ENCODE data around the gene CACNA2D3. TPM values are rescaled to one million over a fixed set of nuclear protein-coding genes. Genes with fewer than 3 reads are reported as not detected.
A peak's percentile ranks its signal among the peaks of the same experiment; 100 is the strongest.

CACNA2D3 gene
- total RNA-seq, 2 donors from 2014 or later: 0.42 to 0.98 TPM

DNA sequence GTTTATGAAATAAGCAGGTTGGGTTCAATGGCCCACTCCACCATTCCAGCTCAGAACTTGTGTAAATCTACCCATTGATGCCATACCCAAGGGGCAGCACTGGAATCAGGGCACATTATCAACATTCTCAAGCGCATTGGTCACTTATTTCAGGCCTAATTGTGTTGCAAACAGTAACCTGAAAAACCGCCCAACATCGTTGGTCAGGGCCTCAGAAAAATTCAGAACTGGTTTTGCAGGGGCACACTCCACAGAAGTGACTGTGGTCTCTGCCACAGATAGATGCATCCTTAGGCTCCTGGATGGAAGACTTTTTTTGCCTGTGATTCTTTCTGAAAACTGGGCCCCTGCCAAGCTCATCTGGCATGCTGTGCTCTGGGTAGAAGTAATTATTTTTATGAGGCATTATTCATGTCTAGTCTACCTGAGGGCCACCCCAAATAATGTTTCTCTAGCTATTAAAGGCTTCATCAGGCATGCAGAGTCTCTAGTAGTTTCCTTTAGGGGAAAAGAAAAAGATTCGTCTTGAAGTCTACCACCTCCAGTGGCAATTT lies 827.2 kb downstream of the CACNA2D3 start:
- H3K27me3 ChIP-seq: no peaks in the 10 kb centered on the region
- no peak overlapping the region for H3K9ac ChIP-seq (ENCODE audit: low read depth in 2 of 2, low read length in 2 of 2)
- intact Hi-C loops (cut with DNase I): no loop called here
- H3K9me3 ChIP-seq: no peaks in the 10 kb centered on the region
- no peaks in the 10 kb centered on the region for H3K36me3 ChIP-seq
- H3K27ac ChIP-seq: no peak overlapping the region
- TF ChIP-seq, protein P1, sequence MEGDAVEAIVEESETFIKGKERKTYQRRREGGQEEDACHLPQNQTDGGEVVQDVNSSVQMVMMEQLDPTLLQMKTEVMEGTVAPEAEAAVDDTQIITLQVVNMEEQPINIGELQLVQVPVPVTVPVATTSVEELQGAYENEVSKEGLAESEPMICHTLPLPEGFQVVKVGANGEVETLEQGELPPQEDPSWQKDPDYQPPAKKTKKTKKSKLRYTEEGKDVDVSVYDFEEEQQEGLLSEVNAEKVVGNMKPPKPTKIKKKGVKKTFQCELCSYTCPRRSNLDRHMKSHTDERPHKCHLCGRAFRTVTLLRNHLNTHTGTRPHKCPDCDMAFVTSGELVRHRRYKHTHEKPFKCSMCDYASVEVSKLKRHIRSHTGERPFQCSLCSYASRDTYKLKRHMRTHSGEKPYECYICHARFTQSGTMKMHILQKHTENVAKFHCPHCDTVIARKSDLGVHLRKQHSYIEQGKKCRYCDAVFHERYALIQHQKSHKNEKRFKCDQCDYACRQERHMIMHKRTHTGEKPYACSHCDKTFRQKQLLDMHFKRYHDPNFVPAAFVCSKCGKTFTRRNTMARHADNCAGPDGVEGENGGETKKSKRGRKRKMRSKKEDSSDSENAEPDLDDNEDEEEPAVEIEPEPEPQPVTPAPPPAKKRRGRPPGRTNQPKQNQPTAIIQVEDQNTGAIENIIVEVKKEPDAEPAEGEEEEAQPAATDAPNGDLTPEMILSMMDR (IDR thresholded peaks at IDR 0.05): no peak
- DNase-seq: no peak
- H3K4me1 ChIP-seq: no peaks in the 10 kb centered on the region
- no peak overlapping the region for H3K4me3 ChIP-seq

DNA sequence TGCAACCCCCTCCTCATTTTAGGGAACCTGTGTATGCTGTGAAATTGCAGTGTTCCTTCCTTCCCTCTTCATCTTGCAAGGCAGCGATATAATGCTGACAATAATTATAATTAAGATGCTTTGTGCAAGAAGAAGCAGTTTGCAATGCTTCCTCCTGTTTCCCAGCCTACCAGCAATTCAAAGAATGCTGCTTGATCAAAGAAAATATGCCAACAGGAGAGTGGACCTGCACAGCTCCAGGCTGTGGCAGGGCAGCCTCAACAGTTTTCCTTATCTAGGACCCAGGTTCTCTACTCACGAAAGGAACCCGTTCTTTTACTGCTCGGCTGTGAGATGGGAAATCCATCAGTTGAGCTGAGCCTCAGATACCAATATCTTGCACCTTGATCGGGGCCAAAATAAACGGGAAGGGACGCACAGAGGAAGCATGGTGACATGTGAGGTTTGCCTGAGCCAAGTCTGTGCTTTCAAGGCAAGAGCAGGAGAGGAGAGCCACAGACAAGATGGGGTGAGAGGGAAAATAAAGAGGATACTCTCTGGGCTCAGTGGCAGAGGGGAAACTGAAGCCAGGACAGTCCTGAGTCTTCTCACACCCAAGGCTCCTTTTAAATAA lies 828.1 kb downstream of the CACNA2D3 start:
- Histone ChIP-seq H3K36me3 (no peaks in the 10 kb centered on the region), H3K4me3 (no peak overlapping the region), H3K27ac (no peak overlapping the region), H3K9me3 (no peaks in the 10 kb centered on the region), H3K9ac (ENCODE audit: low read depth in 2 of 2, low read length in 2 of 2) (no peak overlapping the region), H3K4me1 (no peaks in the 10 kb centered on the region), H3K27me3 (no peaks in the 10 kb centered on the region)
- DNase-seq: no peak
- intact Hi-C loops (cut with DNase I): no loop called here
- TF ChIP-seq, protein P1 (IDR thresholded peaks at IDR 0.05): no peak

DNA sequence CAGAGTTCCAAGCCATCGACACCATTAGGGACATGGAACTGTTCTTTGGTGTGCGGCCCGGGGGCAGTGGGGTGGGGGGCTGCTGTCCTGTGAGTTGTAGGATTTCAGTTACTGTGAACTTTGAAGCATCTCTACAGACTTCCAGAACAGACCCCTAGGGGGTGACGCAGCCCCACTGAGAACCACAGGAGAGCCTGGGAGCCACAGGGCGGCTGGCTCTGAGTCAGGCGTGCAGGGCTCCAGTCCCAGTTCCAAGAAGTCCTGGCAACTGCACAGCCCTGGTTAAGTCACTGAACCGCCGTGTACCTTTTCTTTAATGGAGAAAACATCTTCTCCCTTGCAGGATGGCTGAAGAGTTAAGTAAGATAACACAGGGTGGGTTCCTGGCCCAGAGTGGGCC lies 829.1 kb downstream of the CACNA2D3 start:
- H3K4me3 ChIP-seq: no peak overlapping the region
- TF ChIP-seq, protein P1 (IDR thresholded peaks at IDR 0.05): peak; percentile 34
- H3K9ac ChIP-seq (ENCODE audit: low read depth in 2 of 2, low read length in 2 of 2): no peak overlapping the region
- no peaks in the 10 kb centered on the region for H3K9me3 ChIP-seq
- H3K36me3 ChIP-seq: no peaks in the 10 kb centered on the region
- no peaks in the 10 kb centered on the region for H3K4me1 ChIP-seq
- no peaks in the 10 kb centered on the region for H3K27me3 ChIP-seq
- intact Hi-C loops (cut with DNase I): no loop called here
- no peak overlapping the region for H3K27ac ChIP-seq
- peak; percentile 56 for DNase-seq

DNA sequence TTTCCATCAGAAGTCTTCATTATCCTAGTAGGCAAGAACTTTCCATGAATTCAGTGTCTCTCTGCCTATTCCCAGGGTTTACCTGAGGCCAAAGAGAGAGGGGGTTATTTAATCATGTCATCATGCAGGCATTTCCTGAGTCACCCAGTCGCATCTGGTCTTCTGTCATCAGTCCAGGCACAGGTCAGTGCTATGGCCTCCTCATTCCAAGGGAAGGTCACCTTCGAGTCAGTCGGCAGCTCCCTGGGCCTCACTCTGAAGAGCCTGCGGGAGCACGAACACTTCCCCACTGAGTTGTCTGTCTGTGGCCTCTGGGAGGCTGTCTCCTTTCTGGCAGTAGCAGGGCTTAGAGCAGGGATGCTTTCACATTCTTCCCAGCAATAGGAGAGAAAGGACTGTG lies 831.7 kb downstream of the CACNA2D3 start:
- H3K27ac ChIP-seq: no peak overlapping the region
- TF ChIP-seq, protein P1 (IDR thresholded peaks at IDR 0.05): no peak
- H3K9ac ChIP-seq (ENCODE audit: low read depth in 2 of 2, low read length in 2 of 2): no peak overlapping the region
- H3K27me3 ChIP-seq: no peaks in the 10 kb centered on the region
- no peak overlapping the region for H3K4me3 ChIP-seq
- no peaks in the 10 kb centered on the region for H3K4me1 ChIP-seq
- DNase-seq: no peak
- intact Hi-C loops (cut with DNase I): no loop called here
- H3K9me3 ChIP-seq: no peaks in the 10 kb centered on the region
- no peaks in the 10 kb centered on the region for H3K36me3 ChIP-seq

DNA sequence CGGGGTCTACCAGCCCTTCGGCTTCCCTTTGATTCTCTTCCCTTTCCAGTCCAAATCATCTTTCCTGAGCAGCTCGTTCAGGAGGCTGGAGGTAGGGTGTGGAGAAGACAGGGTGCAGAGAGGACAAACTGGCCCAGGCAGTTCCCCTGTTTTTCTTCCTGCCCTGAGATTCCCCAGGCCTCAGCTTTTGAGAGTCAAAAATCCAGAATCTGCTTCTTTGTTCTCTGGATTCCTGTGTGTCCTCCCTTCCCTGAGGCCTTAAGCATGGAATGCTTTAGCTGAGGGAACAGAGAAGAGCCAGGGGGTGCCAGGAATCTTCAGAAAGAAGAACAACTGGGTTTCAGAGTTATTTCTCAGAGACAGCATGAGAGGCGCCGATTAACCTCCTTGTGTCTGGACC lies 832.2 kb downstream of the CACNA2D3 start:
- Histone ChIP-seq H3K9me3 (no peaks in the 10 kb centered on the region), H3K27ac (no peak overlapping the region), H3K9ac (ENCODE audit: low read depth in 2 of 2, low read length in 2 of 2) (no peak overlapping the region), H3K27me3 (no peaks in the 10 kb centered on the region), H3K4me1 (no peaks in the 10 kb centered on the region), H3K36me3 (no peaks in the 10 kb centered on the region), H3K4me3 (no peak overlapping the region)
- TF ChIP-seq, protein P1 (IDR thresholded peaks at IDR 0.05): no peak
- DNase-seq: no peak
- intact Hi-C loops (cut with DNase I): no loop called here

All from colonic mucosa (tissue), 4 donors.